ENCODE measurements around the gene PRSS33.

GRCh38 chr16:2782583-2783351 is 4.6 kb downstream of the PRSS33 start:
- TF ChIP-seq ELF4 (IDR thresholded peaks at IDR 0.05) (no peak), SUZ12 (IDR thresholded peaks at IDR 0.05) (no peak), TARDBP (IDR thresholded peaks at IDR 0.05) (no peak), ARNT (IDR thresholded peaks at IDR 0.05) (no peak), ZNF384 (IDR thresholded peaks at IDR 0.05) (no peak), FOXA1 (IDR thresholded peaks at IDR 0.05) (no peak), FOXK2 (IDR thresholded peaks at IDR 0.05) (no peak), CTBP1 (IDR thresholded peaks at IDR 0.05; ENCODE audit: borderline replicate concordance) (no peak)
